ENCODE results near the gene ADGRG1. TPM values are rescaled to one million over a fixed set of nuclear protein-coding genes. Genes with fewer than 3 reads are reported as not detected.

The ADGRG1 gene
- total and polyA plus RNA-seq, 2 donors (not counting 1 experiment from before 2014, with no cell fraction given) = 0.20 to 0.61 TPM

GRCh38 chr16:57704011-57704904 is 75.8 kb downstream of the ADGRG1 start:
- H3K4me3 ChIP-seq (ENCODE audit: control extremely low read depth in 1 of 5, extremely low read depth in 1 of 5, insufficient read depth in 1 of 5, low read depth in 2 of 5, low read length in 4 of 5) = no peak overlapping the region
- no peaks in the 10 kb centered on the region for H3K36me3 ChIP-seq (replicated peaks in 1 of 2; ENCODE audit: control extremely low read depth in 1 of 2, control insufficient read depth in 1 of 2, extremely low read depth in 1 of 2, insufficient read depth in 2 of 2, low read length in 1 of 2)
- no peaks in the 10 kb centered on the region for H3K4me1 ChIP-seq (ENCODE audit: control insufficient read depth in 2 of 2, insufficient read depth in 2 of 2, low read length in 2 of 2)
- H3K79me2 ChIP-seq (ENCODE audit: control insufficient read depth, insufficient read depth, low read length) = no peaks in the 10 kb centered on the region
- H3K27me3 ChIP-seq (replicated peaks in 1 of 4; ENCODE audit: control extremely low read depth in 1 of 4, control insufficient read depth in 3 of 4, insufficient read depth in 4 of 4, low read length in 3 of 4) = no peaks in the 10 kb centered on the region
- Mint-ChIP-seq H3K27me3 (peaks cover 15% of the 10 kb centered on the region), H3K4me3 (no peak overlapping the region), H3K9me3 (ENCODE audit: insufficient read depth) (no peaks in the 10 kb centered on the region), H3K27ac (no peak overlapping the region), H3K4me1 (no peaks in the 10 kb centered on the region)
- no peaks in the 10 kb centered on the region for H4K20me1 ChIP-seq (ENCODE audit: control insufficient read depth, insufficient read depth, low read length, poor library complexity, severe bottlenecking)
- H2AFZ ChIP-seq (ENCODE audit: insufficient read depth, low read depth, low read length, poor library complexity, severe bottlenecking) = no peak overlapping the region
- DNase-seq (no peak), ATAC-seq (ENCODE audit: low read depth) (no peak)
- TF ChIP-seq CTCF (IDR thresholded peaks at IDR 0.05) (no peak), EZH2 (IDR thresholded peaks at IDR 0.05; ENCODE audit: borderline replicate concordance, insufficient read depth, low read depth, low read length, poor library complexity, severe bottlenecking) (no peak)
- intact Hi-C loops (cut with micrococcal nuclease) = no loop called here
- ChIA-PET CTCF (interaction anchor here (0.9 kb wide), 1 partner anchor 10 kb away, joined by 3 read pairs; the partner anchor contains the start of gene DRC7), POLR2A (no interaction called here)
- H3K27ac ChIP-seq (ENCODE audit: low read length in 2 of 2) = no peak overlapping the region
- no peak overlapping the region for H3K9ac ChIP-seq (ENCODE audit: low read length)
- peaks cover 0 to 3% (median 0%) of the 10 kb centered on the region in 3 donors for H3K9me3 ChIP-seq (ENCODE audit: control extremely low read depth in 1 of 3, control insufficient read depth in 2 of 3, insufficient read depth in 1 of 3, low read length in 2 of 3)
- H3K4me2 ChIP-seq (replicated peaks; ENCODE audit: low read depth, low read length, poor library complexity, severe bottlenecking) = no peak overlapping the region
- WGBS (ENCODE audit: insufficient coverage) = 88% methylated on average over 4 of the region's 11 CpGs

Measured in B cell (primary cell).